Erythroblast (primary cell): ENCODE measurements around the gene TXNDC16.

Experiments used
- GATA1 ChIP-seq: IDR thresholded peaks from 2 replicates; pipeline ENCODE4 v1.6.1; 2011; ENCODE audit warnings: low read depth, mild to moderate bottlenecking, control low read depth, low read length, moderate library complexity
- POLR2A ChIP-seq: IDR thresholded peaks from 2 replicates; pipeline ENCODE4 v1.6.1; 2011; ENCODE audit warnings: mild to moderate bottlenecking, low read length

GRCh38 chr14:52455291-52456088 is 96.8 kb downstream of the TXNDC16 start:
- no peak for TF ChIP-seq POLR2A
- TF ChIP-seq GATA1: no peak
